Spleen (tissue), 7 donors: ENCODE measurements around the gene SPECC1.

Source experiments
- CTCF ChIP-seq, 11 experiments: fragments of 200-600 bp in 7 of 11; fragments of 450-650 bp in 4 of 11; sonication (generic) in 4 of 11; IDR thresholded peaks in 8 of 11; conservative IDR thresholded peaks in 3 of 11; 1 replicate in 7 of 11; 2 replicates in 4 of 11; pipeline versions ENCODE4 v1.4.0 to v1.8.0; 2016 to 2021; ENCODE audit warnings: antibody characterized with exemption in 11 of 11, inconsistent platforms in 4 of 11, mild to moderate bottlenecking in 1 of 11
- POLR2A ChIP-seq, 3 donors: fragments of 450-650 bp; IDR thresholded peaks; one replicate each; pipeline ENCODE4 v1.5.1; 2017; ENCODE audit warnings: antibody characterized with exemption in 3 of 3, mild to moderate bottlenecking in 1 of 3
- donor health status: DM: no; HTN: no; CAD: no; lungs with moderate emphysema.
- donor health status: DM: no; HTN: no; CAD: no.
- donor health status: DM: no; HTN: no; CAD: no.

- TF ChIP-seq CTCF (IDR thresholded peaks at IDR 0.05 in 8 of 11, conservative IDR thresholded peaks at IDR 0.05 in 3 of 11) (no peak), POLR2A (IDR thresholded peaks at IDR 0.05) (no peak)
These were observed 58.6 kb downstream of the SPECC1 start for GRCh38 chr17:20067711-20068110.
